CD14-positive monocyte (primary cell): ENCODE results near the gene ST3GAL3. TPM values are rescaled to one million over a fixed set of nuclear protein-coding genes. Genes with fewer than 3 reads are reported as not detected.

Source experiments
- DNase-seq, 3 donors: peaks; one replicate each; pipeline ENCODE4 v3.0.0-alpha.2; 2011 to 2022
- H2AFZ ChIP-seq: 2 replicates; pipeline ENCODE4 v1.6.0; 2012; ENCODE audit warnings: mild to moderate bottlenecking, low read depth, low read length, inconsistent platforms; ENCODE audit not compliant: insufficient read depth, poor library complexity, severe bottlenecking
- H3K27ac ChIP-seq, 2 donors: 1 replicate in 1 of 2; 2 replicates in 1 of 2; pipeline ENCODE4 v1.5.1; 2012 to 2013; ENCODE audit warnings: low read length in 2 of 2, control low read depth in 1 of 2, inconsistent platforms in 1 of 2, low read depth in 1 of 2, mild to moderate bottlenecking in 1 of 2
- H3K27me3 ChIP-seq, 2 donors: one replicate each; pipeline versions ENCODE4 v1.6.0 to v1.6.1; 2011 to 2013; ENCODE audit warnings: low read length in 2 of 2; ENCODE audit not compliant: control insufficient read depth in 2 of 2, insufficient read depth in 2 of 2
- H3K36me3 ChIP-seq, 2 donors: replicated peaks in 1 of 2; 1 replicate in 1 of 2; 2 replicates in 1 of 2; pipeline versions ENCODE4 v1.5.1 to v1.6.1; 2012 to 2013; ENCODE audit warnings: low read length in 2 of 2, control low read depth in 1 of 2, inconsistent platforms in 1 of 2, mild to moderate bottlenecking in 1 of 2; ENCODE audit not compliant: insufficient read depth in 2 of 2, control insufficient read depth in 1 of 2
- H3K4me1 ChIP-seq, 2 donors: 1 replicate in 1 of 2; 2 replicates in 1 of 2; pipeline versions ENCODE4 v1.5.1 to v1.6.1; 2012 to 2013; ENCODE audit warnings: low read length in 2 of 2, control low read depth in 1 of 2, inconsistent platforms in 1 of 2, mild to moderate bottlenecking in 1 of 2, moderate library complexity in 1 of 2; ENCODE audit not compliant: insufficient read depth in 2 of 2, control insufficient read depth in 1 of 2
- H3K4me2 ChIP-seq: replicated peaks from 2 replicates; pipeline ENCODE3; 2012; ENCODE audit warnings: low read length, moderate library complexity, mild to moderate bottlenecking; ENCODE audit not compliant: poor library complexity, severe bottlenecking; ENCODE audit errors: extremely low read depth
- H3K4me3 ChIP-seq, 3 experiments: fragments of 200-600 bp in 1 of 3; sonication (generic) in 1 of 3; replicated peaks in 1 of 3; 1 replicate in 2 of 3; 2 replicates in 1 of 3; pipeline ENCODE4 v1.5.1; 2011 to 2013; ENCODE audit warnings: low read length in 3 of 3, mild to moderate bottlenecking in 3 of 3, control low read depth in 2 of 3, low read depth in 2 of 3, inconsistent platforms in 1 of 3, moderate library complexity in 1 of 3
- H3K79me2 ChIP-seq: 2 replicates; pipeline ENCODE4 v1.6.0; 2012; ENCODE audit warnings: mild to moderate bottlenecking, control low read depth, inconsistent platforms, low read length, moderate library complexity; ENCODE audit not compliant: insufficient read depth
- H3K9ac ChIP-seq: 2 replicates; pipeline ENCODE4 v1.6.0; 2017; ENCODE audit warnings: low read length, mild to moderate bottlenecking; ENCODE audit not compliant: insufficient read depth, poor library complexity, severe bottlenecking
- H3K9me3 ChIP-seq, 2 donors: replicated peaks in 1 of 2; 1 replicate in 1 of 2; 2 replicates in 1 of 2; pipeline versions ENCODE4 v1.5.1 to v1.6.1; 2012 to 2013; ENCODE audit warnings: low read length in 2 of 2, control low read depth in 1 of 2; ENCODE audit not compliant: control insufficient read depth in 1 of 2, insufficient read depth in 1 of 2
- H4K20me1 ChIP-seq: 2 replicates; pipeline ENCODE4 v1.6.0; 2012; ENCODE audit warnings: mild to moderate bottlenecking, low read length, control low read depth, moderate library complexity; ENCODE audit not compliant: insufficient read depth
- H3K27ac Mint-ChIP-seq, 7 donors: one replicate each; pipeline ENCODE4 v1.8.0; 2020; ENCODE audit warnings: mild to moderate bottlenecking in 7 of 7, mixed read lengths in 7 of 7, moderate library complexity in 6 of 7, inconsistent platforms in 2 of 7
- H3K27me3 Mint-ChIP-seq, 3 donors: one replicate each; pipeline ENCODE4 v1.8.0; 2021 to 2022; ENCODE audit warnings: low read depth in 3 of 3, mild to moderate bottlenecking in 3 of 3, mixed read lengths in 3 of 3, moderate library complexity in 3 of 3, inconsistent platforms in 1 of 3
- H3K36me3 Mint-ChIP-seq, 2 donors: one replicate each; pipeline ENCODE4 v1.8.0; 2020; ENCODE audit warnings: mixed read lengths in 2 of 2, inconsistent platforms in 1 of 2, mild to moderate bottlenecking in 1 of 2
- H3K4me1 Mint-ChIP-seq: one replicate; pipeline ENCODE4 v1.8.0; 2020; ENCODE audit warnings: mild to moderate bottlenecking, mixed read lengths
- H3K4me3 Mint-ChIP-seq, 2 donors: one replicate each; pipeline ENCODE4 v1.8.0; 2020; ENCODE audit warnings: mild to moderate bottlenecking in 2 of 2, mixed read lengths in 2 of 2, moderate library complexity in 1 of 2
- H3K9me3 Mint-ChIP-seq, 7 donors: one replicate each; pipeline ENCODE4 v1.8.0; 2020 to 2022; ENCODE audit warnings: mixed read lengths in 7 of 7, mild to moderate bottlenecking in 6 of 7, moderate library complexity in 6 of 7, inconsistent platforms in 2 of 7
- WGBS: methylation state at CpG from one replicate; pipeline ENCODE4 v1.1.5; 2013; ENCODE audit warnings: missing lambda C conversion rate; ENCODE audit not compliant: insufficient coverage; 5-methylcytosine and 5-hydroxymethylcytosine counted together
- intact Hi-C, 2 donors: fragments of 100-400 bp; cut with micrococcal nuclease; formaldehyde crosslinking; loops; one replicate each; pipeline versions ENCODE4 v1.15.0 to v1.15.1; 2023
- polyA plus RNA-seq, 3 donors: library from polyadenylated mRNA; depleted of rRNA in 1 of 3; unstranded in 2 of 3; stranded (reverse) in 1 of 3; fragments of 300-500 nt in 2 of 3; fragments of >200 nt in 1 of 3; fragmentation: Illumina TruSeq in 2 of 3; gene quantifications; 1 replicate in 2 of 3; 2 replicates in 1 of 3; pipeline ENCODE4 v1.2.3, GENCODE V29; 2012 to 2021
- TF ChIP-seq, protein P1 (sequence below): fragments of 200-600 bp; IDR thresholded peaks from one replicate; pipeline ENCODE4 v1.8.0; 2022; ENCODE audit warnings: antibody characterized with exemption, mild to moderate bottlenecking

ST3GAL3 gene
- polyA plus RNA-seq, 3 donors, result 1.6 to 4.5 (median 2.1) TPM

DNA sequence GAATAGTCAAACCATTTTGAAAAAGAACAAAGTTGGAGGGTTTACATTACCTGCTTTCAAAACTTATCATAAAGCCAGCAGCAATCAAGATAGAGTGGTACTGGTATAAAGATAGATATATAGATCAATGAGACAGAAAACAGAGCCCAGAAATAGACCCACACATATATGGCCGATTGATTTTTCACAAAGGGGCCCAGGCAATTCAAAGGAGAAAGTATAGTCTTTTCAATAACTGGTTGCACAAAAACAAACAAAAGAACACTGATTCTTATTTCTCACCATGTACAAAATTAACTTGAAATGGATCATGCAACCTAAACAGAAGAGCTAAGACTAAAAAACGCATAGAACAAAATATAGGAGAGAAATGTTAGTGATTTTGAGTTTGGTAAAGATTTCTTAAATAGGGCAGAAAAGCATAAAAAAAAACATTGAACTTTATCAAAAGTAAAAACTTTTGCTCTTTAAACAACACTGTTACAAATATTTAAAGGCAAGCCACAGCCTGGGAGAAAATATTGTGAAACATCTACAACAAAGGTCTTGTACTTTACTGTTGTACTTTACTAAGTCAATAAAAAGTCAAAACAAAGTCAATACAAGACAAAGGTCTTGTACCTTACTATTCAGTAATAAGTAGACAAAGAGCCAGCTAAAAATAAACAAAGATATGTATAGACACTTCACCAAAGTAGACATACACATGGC is 50.2 kb downstream of the ST3GAL3 start:
- TF ChIP-seq, protein P1, sequence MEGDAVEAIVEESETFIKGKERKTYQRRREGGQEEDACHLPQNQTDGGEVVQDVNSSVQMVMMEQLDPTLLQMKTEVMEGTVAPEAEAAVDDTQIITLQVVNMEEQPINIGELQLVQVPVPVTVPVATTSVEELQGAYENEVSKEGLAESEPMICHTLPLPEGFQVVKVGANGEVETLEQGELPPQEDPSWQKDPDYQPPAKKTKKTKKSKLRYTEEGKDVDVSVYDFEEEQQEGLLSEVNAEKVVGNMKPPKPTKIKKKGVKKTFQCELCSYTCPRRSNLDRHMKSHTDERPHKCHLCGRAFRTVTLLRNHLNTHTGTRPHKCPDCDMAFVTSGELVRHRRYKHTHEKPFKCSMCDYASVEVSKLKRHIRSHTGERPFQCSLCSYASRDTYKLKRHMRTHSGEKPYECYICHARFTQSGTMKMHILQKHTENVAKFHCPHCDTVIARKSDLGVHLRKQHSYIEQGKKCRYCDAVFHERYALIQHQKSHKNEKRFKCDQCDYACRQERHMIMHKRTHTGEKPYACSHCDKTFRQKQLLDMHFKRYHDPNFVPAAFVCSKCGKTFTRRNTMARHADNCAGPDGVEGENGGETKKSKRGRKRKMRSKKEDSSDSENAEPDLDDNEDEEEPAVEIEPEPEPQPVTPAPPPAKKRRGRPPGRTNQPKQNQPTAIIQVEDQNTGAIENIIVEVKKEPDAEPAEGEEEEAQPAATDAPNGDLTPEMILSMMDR, result no peak
- Histone ChIP-seq H3K9ac (no peak overlapping the region), H3K27ac (no peak overlapping the region), H3K4me3 (no peak overlapping the region), H3K79me2 (no peaks in the 10 kb centered on the region), H3K4me2 (no peak overlapping the region), H4K20me1 (no peaks in the 10 kb centered on the region), H3K36me3 (peaks cover 0 to 2% of the 10 kb centered on the region in 2 donors), H2AFZ (no peak overlapping the region), H3K27me3 (no peaks in the 10 kb centered on the region), H3K9me3 (no peaks in the 10 kb centered on the region), H3K4me1 (no peaks in the 10 kb centered on the region)
- no peak overlapping the region for H3K27ac Mint-ChIP-seq
- H3K4me1 Mint-ChIP-seq, result no peaks in the 10 kb centered on the region
- H3K9me3 Mint-ChIP-seq, result no peaks in the 10 kb centered on the region
- H3K36me3 Mint-ChIP-seq, result peaks cover 13 to 19% of the 10 kb centered on the region in 2 donors
- no peak for DNase-seq
- no peak overlapping the region for H3K4me3 Mint-ChIP-seq
- WGBS, result no CpG with 5 or more reads among the region's 2 CpGs
- intact Hi-C loops, result no loop called here
- no peaks in the 10 kb centered on the region for H3K27me3 Mint-ChIP-seq

GRCh38 chr1:43760745-43761317 is 53.5 kb downstream of the ST3GAL3 start:
- Histone ChIP-seq H4K20me1 (no peaks in the 10 kb centered on the region), H3K9ac (no peak overlapping the region), H2AFZ (no peak overlapping the region), H3K4me3 (no peak overlapping the region), H3K9me3 (no peaks in the 10 kb centered on the region), H3K27ac (no peak overlapping the region), H3K4me2 (no peak overlapping the region), H3K79me2 (peaks cover 13% of the 10 kb centered on the region), H3K4me1 (peaks cover 4 to 8% of the 10 kb centered on the region in 2 donors), H3K36me3 (no peaks in the 10 kb centered on the region), H3K27me3 (no peaks in the 10 kb centered on the region)
- no CpG with 5 or more reads among the region's 3 CpGs for WGBS
- Mint-ChIP-seq H3K27me3 (no peaks in the 10 kb centered on the region), H3K4me3 (no peak overlapping the region), H3K36me3 (peaks cover 2 to 11% of the 10 kb centered on the region in 2 donors), H3K9me3 (no peaks in the 10 kb centered on the region), H3K27ac (no peak overlapping the region), H3K4me1 (peaks cover 13% of the 10 kb centered on the region)
- intact Hi-C loops, result loop anchor here in 1 of 2 donors (10.0 kb wide), 1 partner anchor 274 kb away; the partner anchor contains the start of gene SLC6A9
- DNase-seq, result no peak
- TF ChIP-seq, protein P1, result no peak
